HepG2 (cell line): Measurements from ENCODE around the gene EPB41L4A. TPM values are rescaled to one million over a fixed set of nuclear protein-coding genes. Genes with fewer than 3 reads are reported as not detected.

Source experiments
- ATF1 ChIP-seq: IDR thresholded peaks from 2 replicates; pipeline ENCODE4 v1.6.1; 2016; ENCODE audit warnings: mild to moderate bottlenecking, control low read depth
- CHCHD3 ChIP-seq: sonication (generic); formaldehyde crosslinking; IDR thresholded peaks from 2 replicates; pipeline ENCODE4 v1.8.0; 2022; ENCODE audit warnings: mild to moderate bottlenecking, missing genetic modification reagents, moderate library complexity
- GABPB1 ChIP-seq: IDR thresholded peaks from 2 replicates; pipeline ENCODE4 v1.6.1; 2016; ENCODE audit warnings: mild to moderate bottlenecking, missing genetic modification reagents, moderate library complexity, missing compliant biosample characterization
- GRHL1 ChIP-seq: sonication (generic); formaldehyde crosslinking; conservative IDR thresholded peaks from 2 replicates; pipeline ENCODE4 v1.8.0; 2022; ENCODE audit warnings: missing genetic modification reagents
- IKZF4 ChIP-seq: sonication (generic); formaldehyde crosslinking; IDR thresholded peaks from 2 replicates; pipeline ENCODE4 v1.5.1; 2020; ENCODE audit warnings: borderline replicate concordance, mild to moderate bottlenecking, low read depth, missing genetic modification reagents; ENCODE audit errors: not compliant biosample characterization
- KDM3A ChIP-seq: IDR thresholded peaks from 2 replicates; pipeline ENCODE4 v1.6.1; 2018; ENCODE audit warnings: low read depth, missing compliant biosample characterization
- MBD4 ChIP-seq: IDR thresholded peaks from 2 replicates; pipeline ENCODE4 v1.6.1; 2012; ENCODE audit warnings: low read length, inconsistent platforms, borderline replicate concordance
- NR2F6 ChIP-seq, 2 experiments: IDR thresholded peaks; 2 replicates each; pipeline ENCODE4 v1.6.1; 2016; ENCODE audit warnings: antibody characterized with exemption in 1 of 2, mild to moderate bottlenecking in 1 of 2
- SCMH1 ChIP-seq: sonication (generic); formaldehyde crosslinking; IDR thresholded peaks from 2 replicates; pipeline ENCODE4 v1.9.0; 2021; ENCODE audit warnings: missing genetic modification reagents, mild to moderate bottlenecking, borderline replicate concordance
- XBP1 ChIP-seq: sonication (generic); formaldehyde crosslinking; IDR thresholded peaks from 2 replicates; pipeline ENCODE4 v1.5.0; 2020; ENCODE audit warnings: missing genetic modification reagents
- ZBTB42 ChIP-seq: sonication (generic); formaldehyde crosslinking; IDR thresholded peaks from 2 replicates; pipeline ENCODE4 v1.5.0; 2020; ENCODE audit warnings: mild to moderate bottlenecking, missing genetic modification reagents
- ZBTB7A ChIP-seq: sonication (generic); formaldehyde crosslinking; IDR thresholded peaks from 2 replicates; pipeline ENCODE4 v1.8.0; 2022; ENCODE audit warnings: mild to moderate bottlenecking, missing genetic modification reagents
- ZBTB7B ChIP-seq: sonication (generic); formaldehyde crosslinking; IDR thresholded peaks from 2 replicates; pipeline ENCODE4 v1.4.0; 2020; ENCODE audit warnings: missing genetic modification reagents
- ZNF251 ChIP-seq: sonication (generic); formaldehyde crosslinking; IDR thresholded peaks from 2 replicates; pipeline ENCODE4 v1.9.0; 2021; ENCODE audit warnings: mild to moderate bottlenecking, missing genetic modification reagents
- ZNF451 ChIP-seq: sonication (generic); formaldehyde crosslinking; IDR thresholded peaks from 2 replicates; pipeline ENCODE4 v1.5.0; 2020; ENCODE audit warnings: mild to moderate bottlenecking, missing genetic modification reagents
- ZNF615 ChIP-seq: sonication (generic); formaldehyde crosslinking; IDR thresholded peaks from 2 replicates; pipeline ENCODE4 v1.5.0; 2020; ENCODE audit warnings: mild to moderate bottlenecking, missing genetic modification reagents, borderline replicate concordance
- ZNF672 ChIP-seq: sonication (generic); formaldehyde crosslinking; IDR thresholded peaks from 2 replicates; pipeline ENCODE4 v1.8.1; 2022; ENCODE audit warnings: missing genetic modification reagents
- ZNF773 ChIP-seq: sonication (generic); formaldehyde crosslinking; IDR thresholded peaks from 2 replicates; pipeline ENCODE4 v1.4.0; 2020; ENCODE audit warnings: missing genetic modification reagents, borderline replicate concordance
- ZSCAN9 ChIP-seq: IDR thresholded peaks from 2 replicates; pipeline ENCODE4 v1.6.1; 2016; ENCODE audit warnings: borderline replicate concordance
- polyA plus RNA-seq, 8 experiments: library from polyadenylated mRNA; depleted of rRNA in 3 of 8; stranded (reverse) in 7 of 8; unstranded in 1 of 8; fragments of >200 nt; fragmentation: Illumina TruSeq in 4 of 8; extraction: Trizol in 4 of 8; gene quantifications; 2 replicates each; pipeline versions ENCODE4 v1.2.1 to v1.2.3, GENCODE V29; 2011 to 2016; ENCODE audit warnings: low read depth in 4 of 8, missing spikeins in 1 of 8, mixed read lengths in 1 of 8; ENCODE audit not compliant: insufficient read depth in 1 of 8
- total RNA-seq, 5 experiments: library from RNA; depleted of rRNA; stranded (reverse); fragments of >200 nt; fragmentation: Illumina TruSeq; extraction: Trizol; gene quantifications; 2 replicates each; pipeline ENCODE4 v1.2.3, GENCODE V29; 2016; ENCODE audit warnings: low read depth in 1 of 5
- TF ChIP-seq, protein P1 (sequence below): sonication (generic); formaldehyde crosslinking; IDR thresholded peaks from 2 replicates; pipeline ENCODE4 v1.9.0; 2021; ENCODE audit warnings: missing genetic modification reagents, borderline replicate concordance
- TF ChIP-seq, protein P2 (sequence below): sonication (generic); formaldehyde crosslinking; conservative IDR thresholded peaks from 2 replicates; pipeline ENCODE4 v1.8.0; 2022; ENCODE audit warnings: mild to moderate bottlenecking, moderate library complexity, missing genetic modification reagents
- TF ChIP-seq, protein P3 (sequence below): sonication (generic); IDR thresholded peaks from 2 replicates; pipeline ENCODE4 v1.6.1; 2016; ENCODE audit warnings: low read depth, borderline replicate concordance

Gene EPB41L4A
- total and polyA plus RNA-seq, 2 of the 13 experiments (the other 11 are each of a cell fraction or from before 2014, with no cell fraction given), result 0.07 TPM; not detected in 1

DNA sequence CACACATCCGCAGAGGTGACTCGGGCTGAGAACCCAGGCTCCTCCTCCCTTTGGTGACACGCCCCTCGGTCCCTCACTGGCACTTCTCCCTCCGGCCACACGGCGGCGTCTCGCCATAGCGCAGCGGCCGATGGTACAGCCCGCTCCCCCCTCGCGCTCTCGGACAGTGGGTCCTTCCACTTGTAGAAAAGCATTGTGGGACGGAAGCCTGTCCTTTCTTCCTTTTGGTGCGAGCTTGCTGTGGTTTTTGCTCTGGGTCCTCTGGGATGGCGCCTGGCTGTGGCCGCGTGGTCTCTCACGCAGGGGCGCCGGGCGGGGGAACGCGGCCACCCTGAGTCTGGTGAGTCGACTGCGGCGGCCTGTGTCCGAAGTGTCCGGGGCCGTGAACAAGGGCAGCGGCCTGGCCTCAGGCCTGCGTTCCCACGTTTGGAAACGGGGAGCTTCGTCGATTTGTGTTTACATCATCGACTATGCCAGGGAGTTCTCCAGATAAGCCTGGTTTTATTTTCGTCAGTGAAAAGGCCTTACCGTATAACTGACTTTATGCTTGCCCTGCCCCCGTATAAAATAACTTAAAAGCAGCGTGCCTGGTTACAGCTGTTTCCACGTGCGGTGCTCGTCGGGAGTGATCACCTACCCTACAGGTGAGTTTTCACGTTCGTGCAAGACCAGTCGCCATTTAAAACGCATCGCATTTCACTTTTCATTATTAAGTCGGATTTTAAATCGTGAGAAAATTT lies 258.3 kb downstream of the EPB41L4A start (continued):
- TF ChIP-seq, protein P1, sequence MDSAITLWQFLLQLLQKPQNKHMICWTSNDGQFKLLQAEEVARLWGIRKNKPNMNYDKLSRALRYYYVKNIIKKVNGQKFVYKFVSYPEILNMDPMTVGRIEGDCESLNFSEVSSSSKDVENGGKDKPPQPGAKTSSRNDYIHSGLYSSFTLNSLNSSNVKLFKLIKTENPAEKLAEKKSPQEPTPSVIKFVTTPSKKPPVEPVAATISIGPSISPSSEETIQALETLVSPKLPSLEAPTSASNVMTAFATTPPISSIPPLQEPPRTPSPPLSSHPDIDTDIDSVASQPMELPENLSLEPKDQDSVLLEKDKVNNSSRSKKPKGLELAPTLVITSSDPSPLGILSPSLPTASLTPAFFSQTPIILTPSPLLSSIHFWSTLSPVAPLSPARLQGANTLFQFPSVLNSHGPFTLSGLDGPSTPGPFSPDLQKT (CRISPR knock-in tag), result no peak
- TF ChIP-seq XBP1 (CRISPR knock-in tag) (peak; percentile 51; the same call in 1 of the 2 replicates), KDM3A (CRISPR knock-in tag) (peak; percentile 99), MBD4 (no peak), ZNF451 (CRISPR knock-in tag) (peak; percentile 93; the same call in 1 of the 2 replicates), ZNF672 (CRISPR knock-in tag) (no peak), ATF1 (CRISPR knock-in tag) (peak; percentile 70), SCMH1 (CRISPR knock-in tag) (no peak), ZNF615 (CRISPR knock-in tag) (0 out of 2 replicates have a peak, but pooled peaks have one; percentile 65), ZBTB42 (CRISPR knock-in tag) (0 out of 2 replicates have a peak, but pooled peaks have one; percentile 74), ZNF251 (no peak), ZBTB7B (peak; percentile 68; the same call in 1 of the 2 replicates), GRHL1 (CRISPR knock-in tag) (no peak), GABPB1 (CRISPR knock-in tag) (peak; percentile 91), ZBTB7A (0 out of 2 replicates have a peak, but pooled peaks have one; percentile 36), IKZF4 (no peak), NR2F6 (IDR thresholded peaks at IDR 0.05) (no peak), NR2F6 (CRISPR knock-in tag; IDR thresholded peaks at IDR 0.05) (peak; percentile 70; the same call in 1 of the 2 replicates), ZNF773 (CRISPR knock-in tag) (0 out of 2 replicates have a peak, but pooled peaks have one; percentile 26), ZSCAN9 (CRISPR knock-in tag) (peak; percentile 96), CHCHD3 (CRISPR knock-in tag) (0 out of 2 replicates have a peak, but pooled peaks have one; percentile 57)
- TF ChIP-seq, protein P2, sequence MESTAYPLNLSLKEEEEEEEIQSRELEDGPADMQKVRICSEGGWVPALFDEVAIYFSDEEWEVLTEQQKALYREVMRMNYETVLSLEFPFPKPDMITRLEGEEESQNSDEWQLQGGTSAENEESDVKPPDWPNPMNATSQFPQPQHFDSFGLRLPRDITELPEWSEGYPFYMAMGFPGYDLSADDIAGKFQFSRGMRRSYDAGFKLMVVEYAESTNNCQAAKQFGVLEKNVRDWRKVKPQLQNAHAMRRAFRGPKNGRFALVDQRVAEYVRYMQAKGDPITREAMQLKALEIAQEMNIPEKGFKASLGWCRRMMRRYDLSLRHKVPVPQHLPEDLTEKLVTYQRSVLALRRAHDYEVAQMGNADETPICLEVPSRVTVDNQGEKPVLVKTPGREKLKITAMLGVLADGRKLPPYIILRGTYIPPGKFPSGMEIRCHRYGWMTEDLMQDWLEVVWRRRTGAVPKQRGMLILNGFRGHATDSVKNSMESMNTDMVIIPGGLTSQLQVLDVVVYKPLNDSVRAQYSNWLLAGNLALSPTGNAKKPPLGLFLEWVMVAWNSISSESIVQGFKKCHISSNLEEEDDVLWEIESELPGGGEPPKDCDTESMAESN, result peak; percentile 97
- TF ChIP-seq, protein P3, sequence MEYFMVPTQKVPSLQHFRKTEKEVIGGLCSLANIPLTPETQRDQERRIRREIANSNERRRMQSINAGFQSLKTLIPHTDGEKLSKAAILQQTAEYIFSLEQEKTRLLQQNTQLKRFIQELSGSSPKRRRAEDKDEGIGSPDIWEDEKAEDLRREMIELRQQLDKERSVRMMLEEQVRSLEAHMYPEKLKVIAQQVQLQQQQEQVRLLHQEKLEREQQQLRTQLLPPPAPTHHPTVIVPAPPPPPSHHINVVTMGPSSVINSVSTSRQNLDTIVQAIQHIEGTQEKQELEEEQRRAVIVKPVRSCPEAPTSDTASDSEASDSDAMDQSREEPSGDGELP, result peak; percentile 21; the same call in 1 of the 2 replicates
